Tibial nerve (tissue), 3 donors: Measurements from ENCODE around the gene CCDC9.
A peak's percentile ranks its signal among the peaks of the same experiment; 100 is the strongest.

ENCODE experiments used
- CTCF ChIP-seq, 5 experiments: fragments of 200-600 bp in 3 of 5; fragments of 450-650 bp in 2 of 5; sonication (generic) in 3 of 5; IDR thresholded peaks; one replicate each; pipeline ENCODE4 v1.5.1; 2016 to 2019; ENCODE audit warnings: antibody characterized with exemption in 5 of 5, mild to moderate bottlenecking in 3 of 5, moderate library complexity in 2 of 5
- POLR2A ChIP-seq, 2 donors: fragments of 450-650 bp; IDR thresholded peaks; one replicate each; pipeline ENCODE4 v1.6.1; 2017; ENCODE audit warnings: antibody characterized with exemption in 2 of 2, mild to moderate bottlenecking in 2 of 2, moderate library complexity in 2 of 2

- TF ChIP-seq CTCF (IDR thresholded peaks at IDR 0.05) (peak; percentile 60 to 80 (median 70)), POLR2A (IDR thresholded peaks at IDR 0.05) (no peak)
These were observed 39.7 kb downstream of the CCDC9 start for GRCh38 chr19:47296036-47296435.
